ENCODE results near the gene OR52R1.

DNA sequence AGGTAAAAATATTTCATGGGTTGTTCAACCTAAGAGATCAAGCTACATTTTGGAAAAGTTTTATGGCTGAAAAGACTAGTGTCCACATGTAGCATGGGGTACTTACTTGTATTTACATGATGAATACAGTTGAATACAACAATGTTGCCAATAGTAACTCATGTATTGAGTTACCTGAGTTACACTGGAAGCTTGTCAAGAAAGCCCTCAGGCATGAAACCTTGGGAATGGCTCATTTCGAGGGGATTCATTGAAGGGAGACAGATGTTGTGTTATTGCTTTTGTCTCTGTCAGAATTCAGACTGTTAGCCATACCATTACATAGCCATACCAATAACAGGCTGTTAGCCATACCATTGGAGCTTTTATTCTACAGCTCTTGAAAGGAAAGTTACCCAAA, 26.2 kb upstream of the OR52R1 start:
- no peak for TF ChIP-seq EZH2 (IDR thresholded peaks at IDR 0.05)
- no peak for TF ChIP-seq POLR2AphosphoS5 (IDR thresholded peaks at IDR 0.05; ENCODE audit: borderline replicate concordance, low read depth, low read length)
- no peak for TF ChIP-seq FOXP2 (optimal IDR thresholded peaks at IDR 0.05; ENCODE audit: control extremely low read depth, extremely low read length, insufficient read depth)
